CD14-positive monocyte (primary cell): ENCODE measurements around the gene FUNDC1. TPM values are rescaled to one million over a fixed set of nuclear protein-coding genes. Genes with fewer than 3 reads are reported as not detected.
"Not testable (repeated sequence)": the region's sequence is repeated elsewhere in the genome, so short reads cannot be mapped to it uniquely, and the experiment has no call there.

Experiments
- DNase-seq, 3 donors: peaks; one replicate each; pipeline ENCODE4 v3.0.0-alpha.2; 2011 to 2022
- H2AFZ ChIP-seq: 2 replicates; pipeline ENCODE4 v1.6.0; 2012; ENCODE audit warnings: mild to moderate bottlenecking, low read depth, low read length, inconsistent platforms; ENCODE audit not compliant: insufficient read depth, poor library complexity, severe bottlenecking
- H3K27ac ChIP-seq, 2 donors: 1 replicate in 1 of 2; 2 replicates in 1 of 2; pipeline ENCODE4 v1.5.1; 2012 to 2013; ENCODE audit warnings: low read length in 2 of 2, control low read depth in 1 of 2, inconsistent platforms in 1 of 2, low read depth in 1 of 2, mild to moderate bottlenecking in 1 of 2
- H3K27me3 ChIP-seq, 2 donors: one replicate each; pipeline versions ENCODE4 v1.6.0 to v1.6.1; 2011 to 2013; ENCODE audit warnings: low read length in 2 of 2; ENCODE audit not compliant: control insufficient read depth in 2 of 2, insufficient read depth in 2 of 2
- H3K36me3 ChIP-seq, 2 donors: replicated peaks in 1 of 2; 1 replicate in 1 of 2; 2 replicates in 1 of 2; pipeline versions ENCODE4 v1.5.1 to v1.6.1; 2012 to 2013; ENCODE audit warnings: low read length in 2 of 2, control low read depth in 1 of 2, inconsistent platforms in 1 of 2, mild to moderate bottlenecking in 1 of 2; ENCODE audit not compliant: insufficient read depth in 2 of 2, control insufficient read depth in 1 of 2
- H3K4me1 ChIP-seq, 2 donors: 1 replicate in 1 of 2; 2 replicates in 1 of 2; pipeline versions ENCODE4 v1.5.1 to v1.6.1; 2012 to 2013; ENCODE audit warnings: low read length in 2 of 2, control low read depth in 1 of 2, inconsistent platforms in 1 of 2, mild to moderate bottlenecking in 1 of 2, moderate library complexity in 1 of 2; ENCODE audit not compliant: insufficient read depth in 2 of 2, control insufficient read depth in 1 of 2
- H3K4me2 ChIP-seq: replicated peaks from 2 replicates; pipeline ENCODE3; 2012; ENCODE audit warnings: low read length, moderate library complexity, mild to moderate bottlenecking; ENCODE audit not compliant: poor library complexity, severe bottlenecking; ENCODE audit errors: extremely low read depth
- H3K4me3 ChIP-seq, 3 experiments: fragments of 200-600 bp in 1 of 3; sonication (generic) in 1 of 3; replicated peaks in 1 of 3; 1 replicate in 2 of 3; 2 replicates in 1 of 3; pipeline ENCODE4 v1.5.1; 2011 to 2013; ENCODE audit warnings: low read length in 3 of 3, mild to moderate bottlenecking in 3 of 3, control low read depth in 2 of 3, low read depth in 2 of 3, inconsistent platforms in 1 of 3, moderate library complexity in 1 of 3
- H3K79me2 ChIP-seq: 2 replicates; pipeline ENCODE4 v1.6.0; 2012; ENCODE audit warnings: mild to moderate bottlenecking, control low read depth, inconsistent platforms, low read length, moderate library complexity; ENCODE audit not compliant: insufficient read depth
- H3K9ac ChIP-seq: 2 replicates; pipeline ENCODE4 v1.6.0; 2017; ENCODE audit warnings: low read length, mild to moderate bottlenecking; ENCODE audit not compliant: insufficient read depth, poor library complexity, severe bottlenecking
- H3K9me3 ChIP-seq, 2 donors: replicated peaks in 1 of 2; 1 replicate in 1 of 2; 2 replicates in 1 of 2; pipeline versions ENCODE4 v1.5.1 to v1.6.1; 2012 to 2013; ENCODE audit warnings: low read length in 2 of 2, control low read depth in 1 of 2; ENCODE audit not compliant: control insufficient read depth in 1 of 2, insufficient read depth in 1 of 2
- H4K20me1 ChIP-seq: 2 replicates; pipeline ENCODE4 v1.6.0; 2012; ENCODE audit warnings: mild to moderate bottlenecking, low read length, control low read depth, moderate library complexity; ENCODE audit not compliant: insufficient read depth
- H3K27ac Mint-ChIP-seq, 7 donors: one replicate each; pipeline ENCODE4 v1.8.0; 2020; ENCODE audit warnings: mild to moderate bottlenecking in 7 of 7, mixed read lengths in 7 of 7, moderate library complexity in 6 of 7, inconsistent platforms in 2 of 7
- H3K27me3 Mint-ChIP-seq, 3 donors: one replicate each; pipeline ENCODE4 v1.8.0; 2021 to 2022; ENCODE audit warnings: low read depth in 3 of 3, mild to moderate bottlenecking in 3 of 3, mixed read lengths in 3 of 3, moderate library complexity in 3 of 3, inconsistent platforms in 1 of 3
- H3K36me3 Mint-ChIP-seq, 2 donors: one replicate each; pipeline ENCODE4 v1.8.0; 2020; ENCODE audit warnings: mixed read lengths in 2 of 2, inconsistent platforms in 1 of 2, mild to moderate bottlenecking in 1 of 2
- H3K4me1 Mint-ChIP-seq: one replicate; pipeline ENCODE4 v1.8.0; 2020; ENCODE audit warnings: mild to moderate bottlenecking, mixed read lengths
- H3K4me3 Mint-ChIP-seq, 2 donors: one replicate each; pipeline ENCODE4 v1.8.0; 2020; ENCODE audit warnings: mild to moderate bottlenecking in 2 of 2, mixed read lengths in 2 of 2, moderate library complexity in 1 of 2
- H3K9me3 Mint-ChIP-seq, 7 donors: one replicate each; pipeline ENCODE4 v1.8.0; 2020 to 2022; ENCODE audit warnings: mixed read lengths in 7 of 7, mild to moderate bottlenecking in 6 of 7, moderate library complexity in 6 of 7, inconsistent platforms in 2 of 7
- WGBS: methylation state at CpG from one replicate; pipeline ENCODE4 v1.1.5; 2013; ENCODE audit warnings: missing lambda C conversion rate; ENCODE audit not compliant: insufficient coverage; 5-methylcytosine and 5-hydroxymethylcytosine counted together
- intact Hi-C, 2 donors: fragments of 100-400 bp; cut with micrococcal nuclease; formaldehyde crosslinking; loops; one replicate each; pipeline versions ENCODE4 v1.15.0 to v1.15.1; 2023
- polyA plus RNA-seq, 3 donors: library from polyadenylated mRNA; depleted of rRNA in 1 of 3; unstranded in 2 of 3; stranded (reverse) in 1 of 3; fragments of 300-500 nt in 2 of 3; fragments of >200 nt in 1 of 3; fragmentation: Illumina TruSeq in 2 of 3; gene quantifications; 1 replicate in 2 of 3; 2 replicates in 1 of 3; pipeline ENCODE4 v1.2.3, GENCODE V29; 2012 to 2021
- TF ChIP-seq, protein P1 (sequence below): fragments of 200-600 bp; IDR thresholded peaks from one replicate; pipeline ENCODE4 v1.8.0; 2022; ENCODE audit warnings: antibody characterized with exemption, mild to moderate bottlenecking

FUNDC1 gene
- polyA plus RNA-seq, 3 donors: 3.5 to 10.2 (median 8.5) TPM

DNA sequence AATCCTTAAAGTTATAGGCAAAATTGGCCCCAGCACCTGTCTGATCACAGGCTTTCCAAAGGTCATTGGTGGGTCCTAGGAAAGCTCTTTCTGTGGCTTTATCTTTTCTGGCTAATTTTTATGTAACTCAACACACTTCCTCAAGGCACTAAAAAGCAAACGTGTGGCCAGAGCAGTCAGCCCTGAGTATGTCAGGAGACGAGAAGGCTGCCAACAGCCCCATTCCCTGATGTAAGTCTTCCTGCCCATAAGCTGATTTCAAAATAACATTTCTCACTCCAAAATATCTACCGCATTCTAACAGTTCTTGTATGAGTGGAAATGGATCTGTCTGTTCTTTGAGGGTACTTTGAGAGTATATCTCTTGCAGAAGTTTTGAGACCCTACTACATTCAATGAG lies 25.5 kb upstream of the FUNDC1 start:
- Histone ChIP-seq H3K4me1 (no peaks in the 10 kb centered on the region), H3K9me3 (peaks cover 17 to 22% of the 10 kb centered on the region in 2 donors), H2AFZ (no peak overlapping the region), H3K9ac (no peak overlapping the region), H3K4me2 (no peak overlapping the region), H3K27ac (no peak overlapping the region), H4K20me1 (no peaks in the 10 kb centered on the region), H3K4me3 (no peak overlapping the region), H3K79me2 (no peaks in the 10 kb centered on the region), H3K27me3 (no peaks in the 10 kb centered on the region), H3K36me3 (no peaks in the 10 kb centered on the region)
- H3K9me3 Mint-ChIP-seq: peaks cover 7 to 23% (median 19%) of the 10 kb centered on the region in 7 donors
- H3K4me1 Mint-ChIP-seq: peaks cover 4% of the 10 kb centered on the region
- WGBS: no CpG with 5 or more reads among the region's 3 CpGs
- peaks cover 0 to 7% (median 0%) of the 10 kb centered on the region in 3 donors for H3K27me3 Mint-ChIP-seq
- TF ChIP-seq, protein P1, sequence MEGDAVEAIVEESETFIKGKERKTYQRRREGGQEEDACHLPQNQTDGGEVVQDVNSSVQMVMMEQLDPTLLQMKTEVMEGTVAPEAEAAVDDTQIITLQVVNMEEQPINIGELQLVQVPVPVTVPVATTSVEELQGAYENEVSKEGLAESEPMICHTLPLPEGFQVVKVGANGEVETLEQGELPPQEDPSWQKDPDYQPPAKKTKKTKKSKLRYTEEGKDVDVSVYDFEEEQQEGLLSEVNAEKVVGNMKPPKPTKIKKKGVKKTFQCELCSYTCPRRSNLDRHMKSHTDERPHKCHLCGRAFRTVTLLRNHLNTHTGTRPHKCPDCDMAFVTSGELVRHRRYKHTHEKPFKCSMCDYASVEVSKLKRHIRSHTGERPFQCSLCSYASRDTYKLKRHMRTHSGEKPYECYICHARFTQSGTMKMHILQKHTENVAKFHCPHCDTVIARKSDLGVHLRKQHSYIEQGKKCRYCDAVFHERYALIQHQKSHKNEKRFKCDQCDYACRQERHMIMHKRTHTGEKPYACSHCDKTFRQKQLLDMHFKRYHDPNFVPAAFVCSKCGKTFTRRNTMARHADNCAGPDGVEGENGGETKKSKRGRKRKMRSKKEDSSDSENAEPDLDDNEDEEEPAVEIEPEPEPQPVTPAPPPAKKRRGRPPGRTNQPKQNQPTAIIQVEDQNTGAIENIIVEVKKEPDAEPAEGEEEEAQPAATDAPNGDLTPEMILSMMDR: no peak
- H3K4me3 Mint-ChIP-seq: no peak overlapping the region
- H3K27ac Mint-ChIP-seq: peak overlapping the region in 1 of 7 donors; percentile 54
- DNase-seq: no peak
- intact Hi-C loops: no loop called here
- no peaks in the 10 kb centered on the region for H3K36me3 Mint-ChIP-seq

DNA sequence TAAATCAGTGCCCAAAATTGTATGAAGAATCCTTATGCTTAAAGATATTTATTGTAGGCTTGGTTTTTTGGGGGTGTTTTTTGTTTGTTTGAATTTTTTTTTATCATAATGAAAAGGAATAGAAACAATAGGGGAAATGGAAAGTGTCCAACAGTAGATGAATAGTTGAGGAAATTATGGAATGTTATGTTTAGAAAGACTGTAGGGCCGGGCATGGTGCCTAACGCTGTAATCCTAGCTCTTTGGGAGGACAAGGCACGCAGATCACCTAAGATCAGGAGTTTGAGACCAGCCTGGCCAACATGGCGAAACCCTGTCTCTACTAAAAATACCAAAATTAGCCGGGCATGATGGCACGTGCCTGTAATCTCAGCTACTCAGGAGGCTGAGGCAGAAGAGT lies 19.2 kb upstream of the FUNDC1 start:
- H3K27me3 Mint-ChIP-seq: peaks cover 0 to 16% (median 0%) of the 10 kb centered on the region in 3 donors
- H3K4me1 Mint-ChIP-seq, intact Hi-C loops, H3K9me3 ChIP-seq, H3K36me3 Mint-ChIP-seq, H3K27ac ChIP-seq, H3K9ac ChIP-seq, H3K36me3 ChIP-seq, DNase-seq, H3K4me3 Mint-ChIP-seq, H3K4me2 ChIP-seq, H3K9me3 Mint-ChIP-seq, H4K20me1 ChIP-seq, H3K27me3 ChIP-seq, H3K4me3 ChIP-seq, H3K4me1 ChIP-seq, H2AFZ ChIP-seq, H3K79me2 ChIP-seq, H3K27ac Mint-ChIP-seq: not testable (repeated sequence)
- 94% methylated on average over 5 of the region's 6 CpGs for WGBS
